GM21526 (cell line): Measurements from ENCODE around the gene CCR6.
A peak's percentile ranks its signal among the peaks of the same experiment; 100 is the strongest.

ENCODE experiments used
- ATAC-seq: cut with Tn5 transposase; IDR thresholded peaks from one replicate; pipeline ENCODE4 v1.9.1; 2021; ENCODE audit warnings: moderate library complexity; ENCODE audit not compliant: unreplicated experiment, low FRiP score

CCR6 gene

DNA sequence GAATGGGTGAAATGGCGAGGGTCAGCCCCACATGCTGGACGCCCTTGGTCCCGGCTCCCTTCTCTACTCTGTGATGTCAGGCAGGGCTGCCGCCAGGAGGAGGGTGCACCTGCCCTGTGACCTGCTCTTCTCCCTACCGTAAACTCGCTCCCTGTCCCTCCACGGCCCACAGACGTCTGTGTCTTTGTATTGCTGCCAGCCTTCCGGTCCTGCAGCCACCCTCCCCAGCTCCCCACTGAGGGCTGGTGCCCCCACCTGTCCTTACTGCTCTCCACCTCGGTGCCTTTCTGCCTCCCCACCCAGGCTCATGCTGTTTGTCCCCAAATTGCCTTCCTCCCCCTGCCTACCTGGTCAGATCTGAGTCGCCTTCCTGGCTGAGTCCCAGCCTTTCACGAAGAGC, 4.1 kb upstream of the CCR6 start:
- no peak for ATAC-seq

DNA sequence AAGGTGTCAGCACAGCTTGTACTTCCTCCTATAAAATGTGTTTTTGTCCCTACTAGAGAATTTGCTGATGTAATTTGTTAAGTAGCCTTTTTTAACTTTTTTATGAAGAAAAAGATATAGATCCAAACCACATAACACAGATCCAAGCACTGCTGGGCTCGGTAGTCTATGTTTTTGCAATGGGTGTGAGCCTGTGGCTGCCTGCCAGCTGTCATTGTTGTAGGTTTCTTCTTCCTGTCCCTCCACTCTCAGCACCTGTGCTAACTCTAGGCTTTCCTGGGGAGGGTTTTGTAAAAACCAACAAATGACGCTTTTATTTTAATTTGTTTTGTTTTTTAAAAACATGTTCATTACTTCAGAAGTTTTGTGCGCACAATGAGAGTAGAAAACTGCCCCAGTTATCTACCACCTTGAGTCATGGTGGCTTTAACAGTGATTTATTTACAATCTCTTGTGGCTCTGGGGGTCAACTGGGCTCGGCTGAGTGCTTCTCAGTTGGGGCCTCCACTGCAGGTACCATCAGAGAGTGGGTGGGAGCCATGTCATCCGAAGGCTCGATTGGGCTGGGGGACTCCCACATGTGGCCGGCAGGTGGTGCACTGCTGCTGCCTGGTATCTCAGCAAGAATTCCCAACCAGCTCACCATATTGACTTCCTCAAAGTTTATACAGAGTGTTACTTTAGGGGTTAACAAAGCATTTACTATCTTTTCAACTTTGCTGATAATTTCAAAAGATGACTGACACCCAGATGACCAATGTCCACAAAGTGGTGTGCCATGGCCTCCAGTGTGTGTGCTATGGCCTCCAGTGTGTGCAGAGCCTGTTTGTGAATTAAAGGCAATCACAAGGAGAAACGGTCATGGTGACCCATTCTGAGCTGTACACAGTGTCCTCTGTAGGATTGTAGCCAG, 3.0 kb upstream of the CCR6 start:
- no peak for ATAC-seq

DNA sequence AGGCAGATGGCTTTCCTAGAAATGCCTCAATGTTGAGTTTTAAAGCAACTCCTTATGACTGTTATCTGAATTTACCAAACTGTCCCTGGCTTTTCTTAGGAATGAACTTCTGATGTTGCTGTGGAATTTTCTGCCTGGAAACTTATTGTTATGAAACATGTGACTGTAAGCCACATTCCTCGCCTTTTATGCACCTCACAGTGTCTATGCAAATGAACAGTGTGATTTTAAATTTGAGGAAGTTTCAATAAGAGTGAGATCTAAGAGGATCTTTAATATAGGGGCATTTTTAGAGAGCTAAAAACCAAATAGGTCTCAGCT, 2.4 kb upstream of the CCR6 start:
- no peak for ATAC-seq

DNA sequence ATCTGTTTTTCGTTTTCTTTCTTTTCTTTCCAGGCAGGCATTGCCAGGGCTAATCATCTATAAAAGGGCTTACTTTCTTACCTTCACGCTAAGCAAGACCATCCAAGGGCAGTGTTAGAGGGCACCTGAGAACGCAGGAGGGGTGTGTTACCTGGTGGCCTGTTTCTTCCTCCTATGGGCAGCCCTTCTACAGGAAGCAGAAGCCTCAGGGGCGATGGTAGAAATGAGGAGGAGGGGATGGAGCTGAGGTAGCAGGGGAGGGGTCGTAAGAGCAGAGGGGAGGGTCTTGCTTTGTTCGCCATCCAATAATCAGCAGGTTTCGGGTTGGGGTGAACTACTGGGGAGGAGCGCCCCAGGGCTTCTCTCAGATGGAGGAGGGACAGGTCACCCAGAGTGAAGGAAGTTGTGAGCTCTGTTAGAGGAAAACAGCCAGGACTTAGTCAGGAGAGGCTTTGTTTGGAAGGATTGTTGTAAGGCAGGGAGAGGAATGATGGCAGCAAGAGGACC, 1.5 kb upstream of the CCR6 start:
- no peak for ATAC-seq

DNA sequence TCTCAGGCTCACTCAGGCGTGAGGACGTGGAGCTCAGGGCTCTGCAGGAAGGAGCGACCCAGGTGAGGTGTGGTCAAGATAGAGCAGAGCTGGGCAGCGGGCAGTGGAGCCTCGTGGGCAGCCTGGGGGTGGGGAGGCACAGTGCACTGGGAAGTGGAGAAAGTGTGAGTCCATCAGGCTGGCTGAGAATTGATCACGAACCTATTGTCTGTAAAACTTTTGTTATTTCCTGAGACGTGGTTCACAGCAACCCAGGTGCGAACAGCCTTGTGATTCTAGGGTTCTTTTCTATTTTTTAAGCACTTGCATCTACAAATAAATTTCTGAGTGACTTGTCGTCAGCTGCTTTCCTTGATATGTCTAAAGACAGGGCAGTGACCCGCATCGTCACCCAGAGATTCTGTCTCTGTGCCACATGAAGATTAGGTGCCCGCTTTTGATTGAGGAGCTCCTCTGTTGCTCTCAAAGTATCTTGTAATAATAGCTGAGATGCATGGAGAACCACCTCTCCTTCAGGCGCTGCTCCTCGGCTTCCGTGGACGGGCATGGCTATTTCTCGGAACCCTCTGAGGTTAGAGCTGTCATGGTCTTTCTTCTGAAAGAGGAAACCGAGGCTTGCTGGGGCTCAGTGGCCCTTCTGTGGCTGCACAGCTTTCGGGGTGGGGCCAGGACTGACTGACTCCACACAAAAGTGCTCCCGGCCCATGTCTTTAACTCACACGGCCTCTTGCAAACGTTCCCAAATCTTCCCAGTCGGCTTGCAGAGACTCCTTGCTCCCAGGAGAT, 662 bp upstream of the CCR6 start:
- ATAC-seq: peak; percentile 42

DNA sequence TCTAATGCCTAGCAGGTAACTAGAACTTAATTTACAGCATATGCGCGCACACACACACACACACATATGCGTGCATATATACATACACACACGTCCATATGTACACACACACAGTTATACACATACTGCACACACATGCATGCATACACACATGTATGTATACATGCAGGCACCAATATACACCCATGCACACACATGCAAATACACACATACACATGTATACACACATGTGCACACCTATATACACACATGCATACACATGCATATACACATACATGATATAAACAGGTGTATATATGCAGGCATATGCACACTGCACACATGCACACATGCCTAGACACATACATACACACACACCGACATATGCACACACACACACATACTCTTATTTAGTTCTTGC, 1.9 kb downstream of the CCR6 start:
- ATAC-seq: no peak

DNA sequence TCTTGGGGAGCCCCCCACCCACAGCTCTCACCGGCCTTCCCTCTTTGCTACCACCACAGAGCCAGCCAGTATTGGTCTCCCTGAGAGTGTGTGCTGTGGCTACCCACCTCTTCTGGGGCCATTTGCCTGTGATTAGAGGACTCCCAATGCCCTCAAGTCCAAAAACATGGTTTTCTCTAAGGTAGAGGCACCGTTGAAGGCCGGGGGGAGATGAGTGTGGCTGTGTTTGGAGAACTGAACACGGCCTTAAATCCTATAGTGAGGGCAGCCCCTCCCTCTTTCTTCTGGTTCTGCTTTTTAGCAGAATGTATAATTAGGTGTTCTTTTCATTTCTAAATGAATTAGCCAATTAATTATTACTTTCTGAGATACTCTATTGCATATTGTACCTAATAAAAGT, 2.5 kb downstream of the CCR6 start:
- ATAC-seq: no peak

DNA sequence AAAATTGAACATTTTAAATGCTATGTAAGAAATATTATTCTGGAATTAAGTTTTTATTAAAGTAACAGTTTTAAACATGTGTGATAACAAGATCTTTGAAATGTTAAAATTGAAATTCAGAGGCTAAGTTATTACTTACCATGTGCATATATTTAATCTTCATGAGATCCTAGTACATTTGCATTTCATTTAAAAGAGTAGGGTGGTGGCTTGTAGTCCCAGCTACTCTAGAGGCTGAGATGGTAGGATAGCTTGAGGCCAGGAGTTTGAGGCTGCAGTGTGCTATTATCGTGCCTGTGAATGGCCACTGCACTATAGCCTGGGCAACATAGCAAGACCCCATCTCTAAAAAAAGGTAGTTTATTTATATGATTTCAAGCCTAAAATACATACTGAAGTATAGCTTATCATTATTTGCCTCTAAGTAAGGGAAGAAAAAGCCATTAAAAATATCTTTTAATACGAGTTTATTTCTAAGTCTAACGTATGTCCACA, 3.0 kb downstream of the CCR6 start:
- no peak for ATAC-seq

DNA sequence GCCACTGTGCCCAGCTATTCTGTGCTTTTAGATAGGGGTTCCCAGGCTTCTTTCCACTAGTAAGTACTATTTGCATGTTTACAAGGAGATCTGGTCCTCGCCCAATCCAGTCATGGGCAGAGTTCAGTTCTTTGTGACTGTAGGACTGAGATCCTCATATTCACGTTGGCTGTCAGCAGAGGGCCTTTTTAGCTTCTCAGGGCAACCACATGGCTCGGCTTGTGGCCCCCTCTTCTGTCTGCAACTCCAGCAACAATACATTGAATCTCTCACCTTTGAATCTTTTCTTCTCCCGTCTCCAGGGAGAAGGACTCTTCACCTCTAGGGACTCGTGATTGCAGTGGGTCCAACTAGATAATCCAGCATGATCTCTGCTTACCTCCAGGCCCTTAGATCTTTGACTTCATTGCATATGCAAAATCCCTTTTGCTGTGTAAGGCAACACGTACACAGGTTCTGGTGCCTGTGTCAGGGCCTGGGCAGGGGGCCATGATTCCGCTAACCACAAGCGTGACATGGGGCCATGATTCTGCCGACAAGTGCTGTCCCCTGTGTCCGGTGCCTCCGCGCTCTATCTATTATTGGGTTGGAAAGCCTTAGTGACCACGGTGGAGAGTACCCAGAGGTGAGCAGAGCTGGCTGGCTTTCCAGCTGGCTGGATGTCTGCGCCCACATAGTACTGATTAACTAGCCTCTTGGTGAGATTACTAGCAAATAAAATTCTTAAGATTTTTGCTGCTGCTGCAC, 5.1 kb downstream of the CCR6 start:
- no peak for ATAC-seq

DNA sequence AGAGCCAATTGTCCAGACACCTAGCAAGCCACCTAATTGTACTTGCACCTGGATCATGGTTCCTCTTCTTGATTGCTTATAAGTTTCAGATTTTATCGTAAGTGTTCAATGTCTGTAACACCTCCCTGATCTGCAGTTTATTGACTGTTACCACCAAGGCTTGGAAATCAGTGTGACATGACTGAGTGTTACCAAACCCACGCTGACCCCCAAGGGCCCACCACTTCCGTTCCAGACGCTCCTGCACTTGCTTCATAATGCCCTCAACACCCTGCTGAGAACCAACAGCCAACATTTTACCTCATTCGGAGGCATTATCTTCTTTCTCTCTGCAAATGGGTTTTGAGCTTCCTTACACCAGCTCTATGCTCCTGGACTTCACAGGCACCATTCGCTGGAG, 6.3 kb downstream of the CCR6 start:
- ATAC-seq: no peak

DNA sequence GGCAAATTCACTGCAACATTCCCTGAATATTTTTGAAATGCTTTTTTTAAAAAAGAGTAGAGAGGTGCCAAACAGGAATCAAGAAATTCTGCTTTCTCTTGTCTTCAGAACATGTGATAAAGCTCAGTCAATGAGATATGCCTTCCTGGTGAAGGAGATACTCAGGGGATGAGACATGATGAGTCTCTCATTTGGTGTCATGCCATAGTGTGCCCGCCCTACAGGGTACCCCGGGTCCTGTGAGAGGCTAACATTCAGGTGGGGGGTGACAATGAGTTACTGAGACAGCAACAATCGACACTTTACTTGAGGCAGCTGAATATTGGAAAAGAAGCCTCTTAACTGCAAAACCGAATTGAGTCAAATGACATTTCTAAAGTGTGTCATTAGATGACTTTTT, 6.7 kb downstream of the CCR6 start:
- ATAC-seq: no peak

DNA sequence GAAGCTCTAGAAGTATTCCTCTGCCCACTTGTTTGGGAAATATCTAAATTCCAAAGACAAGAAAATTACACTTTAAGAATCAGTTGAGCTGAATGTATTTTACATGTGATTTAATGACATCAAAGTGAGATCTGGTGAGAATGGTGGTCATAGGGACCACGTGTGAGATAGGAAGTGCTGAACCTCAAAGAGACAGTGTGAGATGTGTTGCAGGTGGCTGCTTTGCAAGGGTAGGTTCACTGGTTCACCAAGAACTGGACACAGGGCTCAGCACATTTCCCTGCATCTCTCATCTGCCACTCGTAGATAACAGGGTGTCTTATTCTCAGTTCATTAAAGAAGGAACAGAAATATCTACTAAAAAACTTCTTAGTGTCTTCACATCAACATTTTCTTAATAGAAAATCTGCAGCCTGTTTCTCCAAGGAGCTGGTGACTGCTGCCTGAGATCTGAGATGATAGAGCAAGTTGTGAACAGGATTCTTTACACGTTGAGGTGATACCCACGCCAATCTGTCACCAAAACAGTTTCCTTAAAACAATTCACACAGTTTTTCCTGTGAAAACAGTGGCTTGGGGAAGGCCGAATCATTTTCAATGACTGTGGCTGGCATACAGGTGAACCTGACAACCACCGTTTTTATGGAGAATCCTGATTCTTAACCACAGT, 7.2 kb downstream of the CCR6 start:
- ATAC-seq: peak; percentile 57

DNA sequence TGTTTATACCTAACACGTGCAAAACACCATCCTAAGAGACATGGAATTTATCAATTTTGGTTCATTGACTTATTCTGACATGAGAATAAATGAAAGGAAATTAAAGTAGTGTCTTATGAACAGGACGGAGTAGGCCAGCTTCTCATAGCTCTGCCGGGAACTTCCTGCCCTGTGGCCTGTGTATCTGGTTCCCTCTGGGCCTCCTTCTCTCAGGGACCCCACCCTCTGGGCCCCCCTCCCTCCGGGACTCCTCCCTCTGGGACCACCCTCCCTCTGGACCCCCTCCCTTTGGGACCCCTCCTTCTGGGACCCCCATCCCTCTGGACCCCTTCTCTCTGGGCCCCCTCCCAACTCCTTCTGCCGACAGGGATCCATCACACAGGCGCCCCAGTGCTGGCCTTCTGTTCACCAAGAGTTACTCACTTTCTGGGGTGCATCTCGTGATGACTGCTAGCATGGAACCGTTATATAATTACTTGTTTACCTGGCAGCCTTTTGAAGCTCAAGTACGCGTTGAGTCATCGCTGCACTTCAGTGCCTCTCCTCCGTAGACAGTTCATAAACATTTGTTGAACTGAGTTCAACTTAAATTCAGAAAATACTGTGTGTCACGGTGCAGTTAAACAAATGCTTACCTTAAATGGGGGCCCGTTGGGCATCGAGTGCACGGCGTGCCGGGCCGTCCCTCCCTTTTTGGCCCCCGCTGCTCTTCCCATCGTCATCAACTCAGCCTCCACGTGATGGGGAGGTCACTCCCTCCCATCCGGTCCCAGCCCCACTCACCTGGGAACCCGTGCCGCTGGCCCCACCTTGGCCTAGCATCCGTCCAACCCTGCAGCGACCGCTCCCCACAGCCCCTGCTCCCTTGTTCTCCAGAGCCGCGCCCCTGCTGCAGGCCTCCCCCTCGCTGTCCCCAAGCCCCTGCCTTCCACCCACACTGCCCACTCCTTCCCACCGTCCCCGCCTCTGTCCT, 8.1 kb downstream of the CCR6 start:
- no peak for ATAC-seq

DNA sequence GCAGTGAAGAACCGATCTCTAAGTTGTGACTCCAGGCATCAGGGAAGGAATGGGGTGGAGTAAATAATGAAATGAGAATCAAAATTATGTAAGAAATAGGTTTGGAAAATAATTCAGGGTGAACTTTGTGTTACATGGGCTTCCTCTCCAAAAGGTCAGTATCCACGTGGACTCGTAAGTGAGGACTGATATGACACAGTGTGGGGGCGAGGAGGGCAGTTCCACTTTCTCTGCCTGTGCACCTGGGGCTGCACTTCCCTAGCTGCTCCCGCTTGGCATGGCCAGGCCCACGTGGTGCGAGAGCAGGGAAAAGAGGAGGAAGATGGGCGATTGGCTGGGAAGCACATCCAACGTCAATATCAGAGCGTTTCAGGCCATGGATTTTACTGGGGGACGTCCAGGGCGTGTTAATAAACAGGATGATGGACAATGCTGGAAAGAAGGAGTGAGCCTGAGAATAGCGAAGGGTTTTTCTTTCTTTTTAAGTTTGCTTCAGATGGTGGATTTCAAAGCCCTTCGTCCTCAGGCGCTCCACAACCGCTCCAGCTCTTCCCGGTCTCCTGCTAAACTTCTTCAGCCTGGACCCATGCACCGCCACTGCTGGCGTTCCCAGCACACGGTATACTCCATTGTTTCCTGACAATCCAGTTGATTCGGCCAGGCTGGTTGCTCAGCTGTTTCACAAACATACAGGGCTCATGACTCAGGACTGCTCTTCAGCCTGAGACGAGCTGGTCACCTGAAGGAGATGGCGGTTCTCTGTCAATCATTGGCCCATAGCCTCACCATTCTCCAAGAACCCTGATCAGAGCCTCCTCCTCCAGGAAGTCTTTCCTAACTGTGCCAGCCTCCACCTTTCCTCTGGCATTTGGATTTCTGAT, 11.8 kb downstream of the CCR6 start:
- no peak for ATAC-seq

DNA sequence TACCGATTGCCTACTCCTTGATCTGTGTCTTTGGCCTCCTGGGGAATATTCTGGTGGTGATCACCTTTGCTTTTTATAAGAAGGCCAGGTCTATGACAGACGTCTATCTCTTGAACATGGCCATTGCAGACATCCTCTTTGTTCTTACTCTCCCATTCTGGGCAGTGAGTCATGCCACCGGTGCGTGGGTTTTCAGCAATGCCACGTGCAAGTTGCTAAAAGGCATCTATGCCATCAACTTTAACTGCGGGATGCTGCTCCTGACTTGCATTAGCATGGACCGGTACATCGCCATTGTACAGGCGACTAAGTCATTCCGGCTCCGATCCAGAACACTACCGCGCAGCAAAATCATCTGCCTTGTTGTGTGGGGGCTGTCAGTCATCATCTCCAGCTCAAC, 13.5 kb downstream of the CCR6 start:
- no peak for ATAC-seq

DNA sequence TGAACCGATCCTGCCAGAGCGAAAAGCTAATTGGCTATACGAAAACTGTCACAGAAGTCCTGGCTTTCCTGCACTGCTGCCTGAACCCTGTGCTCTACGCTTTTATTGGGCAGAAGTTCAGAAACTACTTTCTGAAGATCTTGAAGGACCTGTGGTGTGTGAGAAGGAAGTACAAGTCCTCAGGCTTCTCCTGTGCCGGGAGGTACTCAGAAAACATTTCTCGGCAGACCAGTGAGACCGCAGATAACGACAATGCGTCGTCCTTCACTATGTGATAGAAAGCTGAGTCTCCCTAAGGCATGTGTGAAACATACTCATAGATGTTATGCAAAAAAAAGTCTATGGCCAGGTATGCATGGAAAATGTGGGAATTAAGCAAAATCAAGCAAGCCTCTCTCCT, 14.2 kb downstream of the CCR6 start:
- no peak for ATAC-seq

DNA sequence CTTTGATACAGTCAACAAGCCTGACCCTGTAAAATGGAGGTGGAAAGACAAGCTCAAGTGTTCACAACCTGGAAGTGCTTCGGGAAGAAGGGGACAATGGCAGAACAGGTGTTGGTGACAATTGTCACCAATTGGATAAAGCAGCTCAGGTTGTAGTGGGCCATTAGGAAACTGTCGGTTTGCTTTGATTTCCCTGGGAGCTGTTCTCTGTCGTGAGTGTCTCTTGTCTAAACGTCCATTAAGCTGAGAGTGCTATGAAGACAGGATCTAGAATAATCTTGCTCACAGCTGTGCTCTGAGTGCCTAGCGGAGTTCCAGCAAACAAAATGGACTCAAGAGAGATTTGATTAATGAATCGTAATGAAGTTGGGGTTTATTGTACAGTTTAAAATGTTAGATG, 15.0 kb downstream of the CCR6 start:
- no peak for ATAC-seq

DNA sequence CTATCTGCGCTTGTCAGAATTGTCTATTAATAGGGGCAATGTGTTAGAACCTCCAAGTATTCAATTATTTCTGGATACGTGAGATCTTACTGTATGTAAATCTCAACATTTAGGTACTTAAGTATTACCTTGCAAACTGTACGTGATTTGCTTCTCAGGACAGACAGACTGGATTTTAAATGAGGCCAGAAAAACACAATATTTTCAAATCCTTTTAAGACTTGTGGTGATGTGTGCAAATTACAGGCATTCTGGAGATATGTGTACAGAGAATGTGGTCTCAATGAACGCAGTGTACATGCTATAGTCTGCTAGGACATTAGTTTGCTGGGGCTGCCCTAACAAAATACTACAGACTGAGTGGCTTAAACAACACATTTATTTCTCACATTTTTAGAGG, 16.9 kb downstream of the CCR6 start:
- ATAC-seq: no peak
